Panc1 (cell line): ENCODE data around the gene PJA2. TPM values are rescaled to one million over a fixed set of nuclear protein-coding genes. Genes with fewer than 3 reads are reported as not detected.

ENCODE experiments used
- ATAC-seq: fragments of 200-7000 bp; cut with Tn5 transposase; 2 replicates; pipeline ENCODE4 v1.9.1; 2020; ENCODE audit warnings: mild to moderate bottlenecking, moderate library complexity
- BruUV-seq: library from RNA; stranded (reverse); fragments of 400-500 nt; replicated peaks from 2 replicates; lab custom pipeline; 2021; lab: Mats Ljungman, UMichigan
- CTCF ChIA-PET: fragments of 300-600 bp; sonication (Branson Sonifier 250); formaldehyde crosslinking; loops from one replicate; lab custom pipeline; 2022; ENCODE audit warnings: antibody characterized with exemption; lab: Charles Lee
- POLR2A ChIA-PET: fragments of 300-600 bp; sonication (Branson Sonifier 250); formaldehyde crosslinking; loops from one replicate; lab custom pipeline; 2022; ENCODE audit warnings: antibody characterized with exemption; lab: Charles Lee
- DNase-seq: peaks from one replicate; pipeline ENCODE4 v3.0.0-alpha.2; 2010; ENCODE audit warnings: low read depth, low spot score
- H3K27ac ChIP-seq: 2 replicates; pipeline ENCODE4 v1.5.1; 2011; ENCODE audit warnings: mild to moderate bottlenecking, low read length, inconsistent platforms
- H3K27me3 ChIP-seq: fragments of 200-500 bp; sonication (Bioruptor generic); 2 replicates; pipeline ENCODE4 v1.6.0; 2014; ENCODE audit warnings: low read length, inconsistent platforms; ENCODE audit not compliant: control insufficient read depth, insufficient read depth
- H3K36me3 ChIP-seq: fragments of 200-500 bp; sonication (Bioruptor generic); 2 replicates; pipeline ENCODE4 v1.5.1; 2014; ENCODE audit warnings: inconsistent platforms, mild to moderate bottlenecking, low read length, moderate library complexity; ENCODE audit not compliant: control insufficient read depth, insufficient read depth
- H3K4me1 ChIP-seq: 2 replicates; pipeline ENCODE4 v1.5.1; 2011; ENCODE audit warnings: inconsistent platforms, mild to moderate bottlenecking, low read length, moderate library complexity; ENCODE audit not compliant: control insufficient read depth, insufficient read depth
- H3K4me3 ChIP-seq, 2 experiments: 2 replicates each; pipeline ENCODE4 v1.5.1; 2011 to 2012; ENCODE audit warnings: low read depth in 2 of 2, low read length in 2 of 2, mild to moderate bottlenecking in 2 of 2, inconsistent platforms in 1 of 2, moderate library complexity in 1 of 2
- H3K9me3 ChIP-seq: fragments of 200-500 bp; sonication (Bioruptor generic); 2 replicates; pipeline ENCODE4 v1.5.1; 2014; ENCODE audit warnings: low read depth, mild to moderate bottlenecking, inconsistent platforms, low read length, moderate library complexity; ENCODE audit not compliant: control insufficient read depth, insufficient read depth
- POLR2AphosphoS5 ChIP-seq: IDR thresholded peaks from 2 replicates; pipeline ENCODE4 v1.6.1; 2012; ENCODE audit warnings: mild to moderate bottlenecking, low read depth, low read length, moderate library complexity
- SIN3A ChIP-seq: IDR thresholded peaks from 2 replicates; pipeline ENCODE4 v1.6.1; 2012; ENCODE audit warnings: low read depth, mild to moderate bottlenecking, low read length, moderate library complexity, borderline replicate concordance; ENCODE audit not compliant: insufficient read depth
- TCF7L2 ChIP-seq: IDR thresholded peaks from 2 replicates; pipeline ENCODE4 v1.6.1; 2011; ENCODE audit warnings: mild to moderate bottlenecking, low read depth, low read length, inconsistent platforms
- in situ Hi-C: cut with HindIII; loops from 2 replicates; pipeline ENCODE4 v1.10.0; 2016; ENCODE audit warnings: low sequenced_read_pairs, low pct_unique_long_range_greater_than_20kb
- intact Hi-C: fragments of 100-400 bp; cut with micrococcal nuclease; formaldehyde crosslinking; loops from one replicate; pipeline ENCODE4 v1.10.0; 2022; ENCODE audit not compliant: unreplicated experiment
- total RNA-seq: library from RNA; stranded (reverse); gene quantifications from one replicate; pipeline ENCODE4 v1.2.1, GENCODE V29; 2021; ENCODE audit not compliant: unreplicated experiment
- TF ChIP-seq, protein P1 (sequence below): fragments of 450-650 bp; IDR thresholded peaks from 2 replicates; pipeline ENCODE4 v1.5.1; 2017; ENCODE audit warnings: mild to moderate bottlenecking
- TF ChIP-seq, protein P2 (sequence below), 2 experiments: IDR thresholded peaks; 2 replicates each; pipeline ENCODE4 v1.6.1; 2011 to 2012; ENCODE audit warnings: low read depth in 2 of 2, control low read depth in 1 of 2, low read length in 1 of 2, mild to moderate bottlenecking in 1 of 2, moderate library complexity in 1 of 2; ENCODE audit not compliant: insufficient read depth in 1 of 2

Gene PJA2
- total RNA-seq, 1 experiment from 2014 or later, result 33.6 TPM

DNA sequence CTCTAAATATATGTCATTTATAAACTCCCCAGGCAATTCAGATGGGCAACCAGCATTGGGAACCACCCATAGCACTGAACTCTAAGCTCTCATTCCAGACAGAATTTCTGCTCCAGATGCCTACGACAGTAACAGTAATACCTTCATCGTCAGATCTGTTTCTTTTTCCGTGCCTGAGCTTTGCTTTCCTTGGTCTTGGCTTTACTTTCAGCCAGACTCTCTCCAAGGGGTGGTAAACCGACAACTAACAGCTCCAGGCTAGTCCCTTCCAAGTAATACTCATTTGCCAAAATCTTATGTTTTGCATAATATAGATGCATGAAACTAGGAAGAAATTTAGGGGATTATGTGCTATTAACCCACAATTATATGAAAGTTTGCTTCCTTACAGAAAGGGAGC lies 102.3 kb downstream of the PJA2 start:
- H3K4me3 ChIP-seq, result no peak overlapping the region
- CTCF ChIA-PET, result interaction anchor here (0.6 kb wide), 1 partner anchor 712 kb away, joined by 8 read pairs; no protein-coding TSS in a partner anchor
- peaks cover 7% of the 10 kb centered on the region for H3K27me3 ChIP-seq
- BruUV-seq, result no TSS peak
- no peaks in the 10 kb centered on the region for H3K4me1 ChIP-seq
- H3K9me3 ChIP-seq, result no peaks in the 10 kb centered on the region
- ATAC-seq, result no peak
- in situ Hi-C loops, result no loop called here
- TF ChIP-seq TCF7L2, result no peak
- no peak for TF ChIP-seq SIN3A
- TF ChIP-seq, protein P1, sequence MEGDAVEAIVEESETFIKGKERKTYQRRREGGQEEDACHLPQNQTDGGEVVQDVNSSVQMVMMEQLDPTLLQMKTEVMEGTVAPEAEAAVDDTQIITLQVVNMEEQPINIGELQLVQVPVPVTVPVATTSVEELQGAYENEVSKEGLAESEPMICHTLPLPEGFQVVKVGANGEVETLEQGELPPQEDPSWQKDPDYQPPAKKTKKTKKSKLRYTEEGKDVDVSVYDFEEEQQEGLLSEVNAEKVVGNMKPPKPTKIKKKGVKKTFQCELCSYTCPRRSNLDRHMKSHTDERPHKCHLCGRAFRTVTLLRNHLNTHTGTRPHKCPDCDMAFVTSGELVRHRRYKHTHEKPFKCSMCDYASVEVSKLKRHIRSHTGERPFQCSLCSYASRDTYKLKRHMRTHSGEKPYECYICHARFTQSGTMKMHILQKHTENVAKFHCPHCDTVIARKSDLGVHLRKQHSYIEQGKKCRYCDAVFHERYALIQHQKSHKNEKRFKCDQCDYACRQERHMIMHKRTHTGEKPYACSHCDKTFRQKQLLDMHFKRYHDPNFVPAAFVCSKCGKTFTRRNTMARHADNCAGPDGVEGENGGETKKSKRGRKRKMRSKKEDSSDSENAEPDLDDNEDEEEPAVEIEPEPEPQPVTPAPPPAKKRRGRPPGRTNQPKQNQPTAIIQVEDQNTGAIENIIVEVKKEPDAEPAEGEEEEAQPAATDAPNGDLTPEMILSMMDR, result no peak
- TF ChIP-seq POLR2AphosphoS5, result no peak
- TF ChIP-seq, protein P2, sequence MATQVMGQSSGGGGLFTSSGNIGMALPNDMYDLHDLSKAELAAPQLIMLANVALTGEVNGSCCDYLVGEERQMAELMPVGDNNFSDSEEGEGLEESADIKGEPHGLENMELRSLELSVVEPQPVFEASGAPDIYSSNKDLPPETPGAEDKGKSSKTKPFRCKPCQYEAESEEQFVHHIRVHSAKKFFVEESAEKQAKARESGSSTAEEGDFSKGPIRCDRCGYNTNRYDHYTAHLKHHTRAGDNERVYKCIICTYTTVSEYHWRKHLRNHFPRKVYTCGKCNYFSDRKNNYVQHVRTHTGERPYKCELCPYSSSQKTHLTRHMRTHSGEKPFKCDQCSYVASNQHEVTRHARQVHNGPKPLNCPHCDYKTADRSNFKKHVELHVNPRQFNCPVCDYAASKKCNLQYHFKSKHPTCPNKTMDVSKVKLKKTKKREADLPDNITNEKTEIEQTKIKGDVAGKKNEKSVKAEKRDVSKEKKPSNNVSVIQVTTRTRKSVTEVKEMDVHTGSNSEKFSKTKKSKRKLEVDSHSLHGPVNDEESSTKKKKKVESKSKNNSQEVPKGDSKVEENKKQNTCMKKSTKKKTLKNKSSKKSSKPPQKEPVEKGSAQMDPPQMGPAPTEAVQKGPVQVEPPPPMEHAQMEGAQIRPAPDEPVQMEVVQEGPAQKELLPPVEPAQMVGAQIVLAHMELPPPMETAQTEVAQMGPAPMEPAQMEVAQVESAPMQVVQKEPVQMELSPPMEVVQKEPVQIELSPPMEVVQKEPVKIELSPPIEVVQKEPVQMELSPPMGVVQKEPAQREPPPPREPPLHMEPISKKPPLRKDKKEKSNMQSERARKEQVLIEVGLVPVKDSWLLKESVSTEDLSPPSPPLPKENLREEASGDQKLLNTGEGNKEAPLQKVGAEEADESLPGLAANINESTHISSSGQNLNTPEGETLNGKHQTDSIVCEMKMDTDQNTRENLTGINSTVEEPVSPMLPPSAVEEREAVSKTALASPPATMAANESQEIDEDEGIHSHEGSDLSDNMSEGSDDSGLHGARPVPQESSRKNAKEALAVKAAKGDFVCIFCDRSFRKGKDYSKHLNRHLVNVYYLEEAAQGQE (IDR thresholded peaks at IDR 0.05; ENCODE audit: insufficient read depth in 1 of 2, low read depth in 2 of 2, low read length in 1 of 2), result no peak
- intact Hi-C loops, result no loop called here
- POLR2A ChIA-PET, result interaction anchor here (0.6 kb wide), 1 partner anchor 31 kb away, joined by 3 read pairs; no protein-coding TSS in a partner anchor
- no peak for DNase-seq
- no peaks in the 10 kb centered on the region for H3K36me3 ChIP-seq
- H3K27ac ChIP-seq, result no peak overlapping the region

DNA sequence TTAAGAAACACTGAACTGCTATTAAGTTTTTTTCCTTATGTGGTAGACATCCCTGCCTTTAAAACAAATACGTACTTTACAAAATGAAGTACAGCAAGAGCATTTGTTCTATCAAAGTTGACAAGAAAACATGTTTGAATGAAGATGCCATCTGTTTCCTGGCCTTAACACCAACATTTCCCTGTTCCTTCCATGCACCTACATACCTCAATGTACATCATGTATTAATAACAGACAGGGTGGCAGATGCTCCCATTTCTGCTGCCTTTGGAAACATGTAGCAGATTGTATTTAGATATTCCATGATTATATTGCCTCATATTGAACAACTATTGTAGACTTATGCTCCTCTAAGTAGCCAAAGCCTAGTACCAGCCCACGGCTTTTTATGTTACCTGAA lies 104.4 kb downstream of the PJA2 start:
- TF ChIP-seq, protein P2 (IDR thresholded peaks at IDR 0.05; ENCODE audit: insufficient read depth in 1 of 2, low read depth in 2 of 2, low read length in 1 of 2), result no peak
- TF ChIP-seq POLR2AphosphoS5, result no peak
- peaks cover 7% of the 10 kb centered on the region for H3K27me3 ChIP-seq
- H3K4me1 ChIP-seq, result no peaks in the 10 kb centered on the region
- ChIA-PET CTCF (no interaction called here), POLR2A (no interaction called here)
- H3K36me3 ChIP-seq, result no peaks in the 10 kb centered on the region
- no TSS peak for BruUV-seq
- no peak overlapping the region for H3K27ac ChIP-seq
- H3K4me3 ChIP-seq, result no peak overlapping the region
- DNase-seq (no peak), ATAC-seq (no peak)
- intact Hi-C loops, result no loop called here
- H3K9me3 ChIP-seq, result no peaks in the 10 kb centered on the region
- in situ Hi-C loops, result no loop called here
